A673 (cell line): ENCODE measurements around the gene PIANP. TPM values are rescaled to one million over a fixed set of nuclear protein-coding genes. Genes with fewer than 3 reads are reported as not detected.

ENCODE experiments used
- BruUV-seq: library from RNA; stranded (reverse); fragments of 400-500 nt; replicated peaks from 2 replicates; lab custom pipeline; 2021; lab: Mats Ljungman, UMichigan
- CTCF ChIA-PET: fragments of 300-600 bp; sonication (Branson Sonifier 250); formaldehyde crosslinking; loops from one replicate; lab custom pipeline; 2022; ENCODE audit warnings: antibody characterized with exemption; lab: Charles Lee
- POLR2A ChIA-PET: fragments of 300-600 bp; sonication (Branson Sonifier 250); formaldehyde crosslinking; loops from one replicate; lab custom pipeline; 2022; ENCODE audit warnings: antibody characterized with exemption; ENCODE audit not compliant: low non-redundant PET; lab: Charles Lee
- DNase-seq: peaks from one replicate; pipeline ENCODE4 v3.0.0-alpha.2; 2015; ENCODE audit warnings: low spot score
- H3K27ac ChIP-seq: fragments of 200-600 bp; sonication (generic); 2 replicates; pipeline ENCODE4 v1.5.1; 2016; ENCODE audit warnings: mixed run types, low read depth, mild to moderate bottlenecking, mixed read lengths, antibody characterized with exemption, low read length; ENCODE audit not compliant: poor library complexity, severe bottlenecking
- H3K27me3 ChIP-seq: fragments of 200-600 bp; sonication (generic); replicated peaks from 2 replicates; pipeline ENCODE4 v1.6.1; 2017; ENCODE audit warnings: mixed run types, low read depth, mild to moderate bottlenecking, mixed read lengths, antibody characterized with exemption, low read length; ENCODE audit not compliant: insufficient read depth, poor library complexity
- H3K36me3 ChIP-seq: fragments of 200-600 bp; sonication (generic); 2 replicates; pipeline ENCODE4 v1.6.1; 2016; ENCODE audit warnings: mixed run types, mild to moderate bottlenecking, mixed read lengths, antibody characterized with exemption, low read length; ENCODE audit not compliant: insufficient read depth, poor library complexity, severe bottlenecking
- H3K4me1 ChIP-seq: fragments of 200-600 bp; sonication (generic); 2 replicates; pipeline ENCODE4 v1.6.1; 2017; ENCODE audit warnings: mixed run types, mild to moderate bottlenecking, mixed read lengths, antibody characterized with exemption, low read length; ENCODE audit not compliant: insufficient read depth, poor library complexity, severe bottlenecking
- H3K4me3 ChIP-seq: fragments of 200-600 bp; sonication (generic); 2 replicates; pipeline ENCODE4 v1.5.1; 2016; ENCODE audit warnings: low read depth, mixed run types, mild to moderate bottlenecking, mixed read lengths, low read length; ENCODE audit not compliant: poor library complexity, severe bottlenecking
- H3K9me3 ChIP-seq: fragments of 200-600 bp; sonication (generic); 2 replicates; pipeline ENCODE4 v1.6.1; 2016; ENCODE audit warnings: mixed run types, low read depth, mild to moderate bottlenecking, mixed read lengths, antibody characterized with exemption, low read length; ENCODE audit not compliant: poor library complexity, severe bottlenecking
- EZH2 ChIP-seq: fragments of 200-600 bp; sonication (generic); IDR thresholded peaks from 2 replicates; pipeline ENCODE4 v1.6.1; 2017; ENCODE audit warnings: borderline replicate concordance, low read depth, mild to moderate bottlenecking, mixed read lengths, antibody characterized with exemption, low read length; ENCODE audit not compliant: poor library complexity, severe bottlenecking
- intact Hi-C: fragments of 100-400 bp; cut with micrococcal nuclease; formaldehyde crosslinking; loops from one replicate; pipeline ENCODE4 v1.10.0; 2022; ENCODE audit not compliant: unreplicated experiment
- total RNA-seq: library from RNA; stranded (reverse); gene quantifications from 2 replicates; pipeline ENCODE4 v1.2.3, GENCODE V29; 2021
- TF ChIP-seq, protein P1 (sequence below): fragments of 300-800, 200-600 bp; sonication (generic); conservative IDR thresholded peaks from 2 replicates; pipeline ENCODE4 v1.5.1; 2017; ENCODE audit warnings: low read depth, mild to moderate bottlenecking, antibody characterized with exemption, low read length, moderate library complexity, mixed read lengths

The PIANP gene
- total RNA-seq, 1 experiment from 2014 or later = 0.80 TPM

DNA sequence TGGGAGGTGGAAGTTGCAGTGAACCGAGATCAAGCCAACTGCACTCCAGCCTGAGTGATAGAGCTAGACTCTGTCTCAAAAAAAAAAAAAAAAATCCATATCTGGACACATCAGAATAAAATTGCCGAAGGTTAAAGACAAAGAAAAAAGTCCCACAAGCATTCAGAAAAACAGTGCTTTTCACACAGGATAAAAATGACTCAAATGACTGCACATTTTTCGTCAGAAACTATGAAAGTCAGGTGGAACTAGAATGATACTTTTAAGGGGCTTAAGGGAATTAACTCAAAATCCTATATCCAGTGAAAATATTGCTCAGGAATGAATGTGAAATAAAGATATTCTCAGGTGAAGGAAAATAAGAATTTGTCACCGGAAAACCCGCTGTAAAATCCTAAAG lies 36.1 kb upstream of the PIANP start:
- CTCF ChIA-PET = interaction anchor here (0.6 kb wide), 1 partner anchor 37 kb away, joined by 3 read pairs; no protein-coding TSS in a partner anchor
- POLR2A ChIA-PET = no interaction called here
- no peaks in the 10 kb centered on the region for H3K27me3 ChIP-seq
- intact Hi-C loops = loop anchor here (5.0 kb wide), 1 partner anchor 41 kb away; no protein-coding TSS in a partner anchor
- no peak for TF ChIP-seq EZH2
- TF ChIP-seq, protein P1, sequence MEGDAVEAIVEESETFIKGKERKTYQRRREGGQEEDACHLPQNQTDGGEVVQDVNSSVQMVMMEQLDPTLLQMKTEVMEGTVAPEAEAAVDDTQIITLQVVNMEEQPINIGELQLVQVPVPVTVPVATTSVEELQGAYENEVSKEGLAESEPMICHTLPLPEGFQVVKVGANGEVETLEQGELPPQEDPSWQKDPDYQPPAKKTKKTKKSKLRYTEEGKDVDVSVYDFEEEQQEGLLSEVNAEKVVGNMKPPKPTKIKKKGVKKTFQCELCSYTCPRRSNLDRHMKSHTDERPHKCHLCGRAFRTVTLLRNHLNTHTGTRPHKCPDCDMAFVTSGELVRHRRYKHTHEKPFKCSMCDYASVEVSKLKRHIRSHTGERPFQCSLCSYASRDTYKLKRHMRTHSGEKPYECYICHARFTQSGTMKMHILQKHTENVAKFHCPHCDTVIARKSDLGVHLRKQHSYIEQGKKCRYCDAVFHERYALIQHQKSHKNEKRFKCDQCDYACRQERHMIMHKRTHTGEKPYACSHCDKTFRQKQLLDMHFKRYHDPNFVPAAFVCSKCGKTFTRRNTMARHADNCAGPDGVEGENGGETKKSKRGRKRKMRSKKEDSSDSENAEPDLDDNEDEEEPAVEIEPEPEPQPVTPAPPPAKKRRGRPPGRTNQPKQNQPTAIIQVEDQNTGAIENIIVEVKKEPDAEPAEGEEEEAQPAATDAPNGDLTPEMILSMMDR = no peak
- DNase-seq = no peak
- no peaks in the 10 kb centered on the region for H3K36me3 ChIP-seq
- H3K27ac ChIP-seq = no peak overlapping the region
- BruUV-seq = no TSS peak
- H3K4me3 ChIP-seq = no peak overlapping the region
- peaks cover 7% of the 10 kb centered on the region for H3K4me1 ChIP-seq
- no peaks in the 10 kb centered on the region for H3K9me3 ChIP-seq

DNA sequence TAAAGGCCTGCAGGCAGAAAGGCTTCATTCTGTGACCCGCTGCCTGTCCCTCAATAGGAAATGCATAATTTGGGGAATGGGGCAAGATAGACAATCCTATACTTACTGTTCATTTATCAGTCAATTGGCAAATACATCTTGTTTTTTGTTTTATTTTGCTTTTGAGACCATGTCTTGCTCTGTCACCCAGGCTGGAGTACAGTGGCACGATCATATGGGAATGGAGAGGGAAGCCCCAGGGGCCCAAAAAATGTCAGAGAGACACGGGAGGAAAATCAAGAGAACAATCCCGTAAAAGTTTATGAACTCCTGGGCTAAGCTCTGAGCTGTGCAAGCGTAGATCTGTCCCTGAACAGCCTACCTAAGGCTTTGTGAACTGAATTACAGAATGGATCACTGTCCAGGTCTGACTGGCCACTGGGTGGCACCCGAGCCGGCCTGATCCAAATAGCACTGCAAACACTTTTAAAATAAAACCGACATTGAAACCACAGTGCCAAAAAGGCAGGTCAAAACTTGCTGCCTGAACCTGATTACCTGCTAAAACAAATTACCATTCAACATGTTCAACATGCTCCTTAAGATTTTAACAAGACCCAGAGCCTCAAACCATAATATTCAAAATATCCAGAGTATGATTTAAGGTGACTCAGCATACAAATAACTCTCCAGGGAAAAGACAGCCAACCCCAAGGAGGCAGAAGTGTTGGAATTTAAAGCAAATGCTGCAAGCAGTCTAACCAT lies 35.0 kb upstream of the PIANP start:
- H3K36me3 ChIP-seq = peaks cover 10% of the 10 kb centered on the region
- peak overlapping the region; percentile 26 for H3K27ac ChIP-seq
- intact Hi-C loops = loop anchor here (5.0 kb wide), 1 partner anchor 42 kb away; no protein-coding TSS in a partner anchor
- H3K9me3 ChIP-seq = no peaks in the 10 kb centered on the region
- H3K27me3 ChIP-seq = no peaks in the 10 kb centered on the region
- TF ChIP-seq EZH2 = no peak
- TF ChIP-seq, protein P1 = peak; percentile 82
- H3K4me3 ChIP-seq = no peak overlapping the region
- peaks cover 7% of the 10 kb centered on the region for H3K4me1 ChIP-seq
- ChIA-PET CTCF (no interaction called here), POLR2A (no interaction called here)
- no TSS peak for BruUV-seq
- peak; percentile 63 for DNase-seq

DNA sequence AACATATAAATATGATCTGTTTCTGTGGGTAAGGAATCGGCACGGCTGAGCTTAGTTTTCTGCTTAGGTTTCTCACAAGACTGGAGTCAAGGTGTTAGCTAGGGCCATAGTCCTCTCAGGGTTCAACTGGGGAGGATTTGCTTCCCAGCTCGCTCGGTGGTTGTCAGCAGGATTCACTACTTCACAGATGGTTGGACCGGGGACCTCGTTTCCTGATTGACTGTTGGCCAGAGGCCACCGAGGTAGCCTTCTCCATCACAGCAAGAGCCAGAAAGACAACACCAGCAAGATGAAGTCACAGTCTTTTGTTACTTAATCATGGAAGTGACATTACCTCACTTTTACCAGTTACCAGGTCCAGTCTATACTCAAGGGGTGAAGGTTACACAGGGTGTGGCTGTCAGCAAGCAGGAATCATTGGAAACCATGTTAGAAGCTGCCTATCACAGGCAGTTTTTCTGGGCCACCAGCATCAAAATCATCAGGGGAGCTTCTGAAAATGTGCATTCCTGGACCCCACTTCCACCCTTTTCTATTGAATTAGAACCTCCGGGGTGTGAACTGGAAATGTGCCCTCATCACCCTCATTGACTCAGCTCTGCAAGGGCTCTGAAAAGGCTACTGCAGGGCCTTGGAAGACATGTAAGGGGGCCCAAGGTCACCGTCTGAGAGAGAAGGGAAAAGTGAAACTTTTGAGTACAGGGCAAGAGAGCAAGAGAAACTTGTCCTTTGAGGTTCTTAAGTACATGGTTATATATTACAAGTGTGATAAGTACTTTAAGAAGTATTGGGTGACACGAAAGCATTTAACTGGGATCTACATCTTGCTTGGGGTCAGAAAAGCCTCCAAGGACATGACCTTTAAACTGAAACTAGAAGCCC lies 34.1 kb upstream of the PIANP start:
- no peaks in the 10 kb centered on the region for H3K9me3 ChIP-seq
- TF ChIP-seq, protein P1 = no peak
- no peak for TF ChIP-seq EZH2
- no peaks in the 10 kb centered on the region for H3K27me3 ChIP-seq
- BruUV-seq = no TSS peak
- H3K4me3 ChIP-seq = no peak overlapping the region
- H3K4me1 ChIP-seq = peaks cover 7% of the 10 kb centered on the region
- ChIA-PET POLR2A (no interaction called here), CTCF (no interaction called here)
- intact Hi-C loops = loop anchor here (5.0 kb wide), 1 partner anchor 43 kb away; no protein-coding TSS in a partner anchor
- H3K36me3 ChIP-seq = peaks cover 18% of the 10 kb centered on the region
- H3K27ac ChIP-seq = no peak overlapping the region
- DNase-seq = no peak
